HepG2 (cell line): ENCODE data around the gene BRI3BP. TPM values are rescaled to one million over a fixed set of nuclear protein-coding genes. Genes with fewer than 3 reads are reported as not detected.

Source experiments
- AGO2 ChIP-seq: fragments of 200-400 bp; formaldehyde crosslinking; optimal IDR thresholded peaks from 2 replicates; pipeline ENCODE3; 2017; ENCODE audit warnings: mild to moderate bottlenecking, low read depth, low read length, moderate library complexity
- CBFB ChIP-seq: sonication (generic); formaldehyde crosslinking; IDR thresholded peaks from 2 replicates; pipeline ENCODE4 v1.4.0; 2020; ENCODE audit warnings: missing genetic modification reagents
- CHD2 ChIP-seq: IDR thresholded peaks from 2 replicates; pipeline ENCODE4 v1.6.1; 2011; ENCODE audit warnings: low read depth, low read length, improper control_type of control experiment
- DMAP1 ChIP-seq: IDR thresholded peaks from 2 replicates; pipeline ENCODE4 v1.6.1; 2016
- FOXC1 ChIP-seq: sonication (generic); formaldehyde crosslinking; IDR thresholded peaks from 2 replicates; pipeline ENCODE4 v1.8.0; 2022; ENCODE audit warnings: mild to moderate bottlenecking, missing genetic modification reagents, borderline replicate concordance
- GABPB1 ChIP-seq: IDR thresholded peaks from 2 replicates; pipeline ENCODE4 v1.6.1; 2016; ENCODE audit warnings: mild to moderate bottlenecking, missing genetic modification reagents, moderate library complexity, missing compliant biosample characterization
- HDAC1 ChIP-seq: sonication (generic); formaldehyde crosslinking; IDR thresholded peaks from 2 replicates; pipeline ENCODE4 v1.5.1; 2020; ENCODE audit warnings: mild to moderate bottlenecking, missing genetic modification reagents
- HOXA3 ChIP-seq: sonication (generic); formaldehyde crosslinking; IDR thresholded peaks from 2 replicates; pipeline ENCODE4 v1.5.0; 2020; ENCODE audit warnings: missing genetic modification reagents
- MAF1 ChIP-seq: sonication (generic); formaldehyde crosslinking; IDR thresholded peaks from 2 replicates; pipeline ENCODE4 v1.5.0; 2020; ENCODE audit warnings: missing genetic modification reagents, borderline replicate concordance
- MAX ChIP-seq: IDR thresholded peaks from 2 replicates; pipeline ENCODE4 v1.6.1; 2012; ENCODE audit warnings: inconsistent platforms
- MXI1 ChIP-seq: IDR thresholded peaks from 3 replicates; pipeline ENCODE4 v1.6.1; 2012; ENCODE audit warnings: low read depth, low read length, inconsistent platforms, borderline replicate concordance
- MYC ChIP-seq: sonication (generic); formaldehyde crosslinking; IDR thresholded peaks from 2 replicates; pipeline ENCODE4 v1.9.0; 2021; ENCODE audit warnings: missing genetic modification reagents, borderline replicate concordance
- NR2F1 ChIP-seq, 2 experiments: fragments of 450-650 bp in 1 of 2; formaldehyde crosslinking in 1 of 2; IDR thresholded peaks; 2 replicates each; pipeline versions ENCODE4 v1.5.0 to v1.6.1; 2016 to 2020; ENCODE audit warnings: mild to moderate bottlenecking in 1 of 2, missing compliant biosample characterization in 1 of 2, missing genetic modification reagents in 1 of 2, moderate library complexity in 1 of 2
- POLR2A ChIP-seq, 2 experiments: IDR thresholded peaks; 2 replicates each; pipeline ENCODE4 v1.6.1; 2011; ENCODE audit warnings: low read depth in 2 of 2, low read length in 2 of 2, mild to moderate bottlenecking in 1 of 2, moderate library complexity in 1 of 2; ENCODE audit not compliant: insufficient read depth in 1 of 2
- PRPF4 ChIP-seq: fragments of 200-400 bp; formaldehyde crosslinking; IDR thresholded peaks from 2 replicates; pipeline ENCODE4 v1.6.1; 2016; ENCODE audit warnings: low read length, low read depth; ENCODE audit not compliant: poor library complexity, severe bottlenecking
- RBFOX2 ChIP-seq: fragments of 200-400 bp; formaldehyde crosslinking; IDR thresholded peaks from 2 replicates; pipeline ENCODE4 v1.6.1; 2017; ENCODE audit warnings: low read depth, mild to moderate bottlenecking, low read length
- ZC3H13 ChIP-seq: sonication (generic); formaldehyde crosslinking; IDR thresholded peaks from 2 replicates; pipeline ENCODE4 v1.8.1; 2023; ENCODE audit warnings: mild to moderate bottlenecking, missing genetic modification reagents, moderate library complexity
- ZNF414 ChIP-seq: sonication (generic); formaldehyde crosslinking; IDR thresholded peaks from 2 replicates; pipeline ENCODE4 v1.5.0; 2020; ENCODE audit warnings: missing genetic modification reagents
- ZNF607 ChIP-seq: sonication (generic); formaldehyde crosslinking; IDR thresholded peaks from 2 replicates; pipeline ENCODE4 v1.5.1; 2020; ENCODE audit warnings: missing genetic modification reagents, mild to moderate bottlenecking, borderline replicate concordance
- ZNF777 ChIP-seq: sonication (generic); formaldehyde crosslinking; IDR thresholded peaks from 2 replicates; pipeline ENCODE4 v1.4.0; 2020; ENCODE audit warnings: missing genetic modification reagents
- ZNF788 ChIP-seq: sonication (generic); formaldehyde crosslinking; IDR thresholded peaks from 2 replicates; pipeline ENCODE4 v1.5.0; 2020; ENCODE audit warnings: mild to moderate bottlenecking, missing genetic modification reagents, borderline replicate concordance
- ZSCAN30 ChIP-seq: sonication (generic); formaldehyde crosslinking; IDR thresholded peaks from 2 replicates; pipeline ENCODE4 v1.5.0; 2020; ENCODE audit warnings: mild to moderate bottlenecking, missing genetic modification reagents
- polyA plus RNA-seq, 8 experiments: library from polyadenylated mRNA; depleted of rRNA in 3 of 8; stranded (reverse) in 7 of 8; unstranded in 1 of 8; fragments of >200 nt; fragmentation: Illumina TruSeq in 4 of 8; extraction: Trizol in 4 of 8; gene quantifications; 2 replicates each; pipeline versions ENCODE4 v1.2.1 to v1.2.3, GENCODE V29; 2011 to 2016; ENCODE audit warnings: low read depth in 4 of 8, missing spikeins in 1 of 8, mixed read lengths in 1 of 8; ENCODE audit not compliant: insufficient read depth in 1 of 8
- total RNA-seq, 5 experiments: library from RNA; depleted of rRNA; stranded (reverse); fragments of >200 nt; fragmentation: Illumina TruSeq; extraction: Trizol; gene quantifications; 2 replicates each; pipeline ENCODE4 v1.2.3, GENCODE V29; 2016; ENCODE audit warnings: low read depth in 1 of 5
- TF ChIP-seq, protein P1 (sequence below): sonication (generic); formaldehyde crosslinking; IDR thresholded peaks from 2 replicates; pipeline ENCODE4 v1.4.0; 2020; ENCODE audit warnings: missing genetic modification reagents, borderline replicate concordance
- TF ChIP-seq, protein P2 (sequence below): sonication (generic); formaldehyde crosslinking; IDR thresholded peaks from 2 replicates; pipeline ENCODE4 v1.8.1; 2023; ENCODE audit warnings: mild to moderate bottlenecking, moderate library complexity, missing genetic modification reagents

Gene BRI3BP
- total and polyA plus RNA-seq, 2 of the 13 experiments (the other 11 are each of a cell fraction or from before 2014, with no cell fraction given), result 7.5 to 21.1 TPM

DNA sequence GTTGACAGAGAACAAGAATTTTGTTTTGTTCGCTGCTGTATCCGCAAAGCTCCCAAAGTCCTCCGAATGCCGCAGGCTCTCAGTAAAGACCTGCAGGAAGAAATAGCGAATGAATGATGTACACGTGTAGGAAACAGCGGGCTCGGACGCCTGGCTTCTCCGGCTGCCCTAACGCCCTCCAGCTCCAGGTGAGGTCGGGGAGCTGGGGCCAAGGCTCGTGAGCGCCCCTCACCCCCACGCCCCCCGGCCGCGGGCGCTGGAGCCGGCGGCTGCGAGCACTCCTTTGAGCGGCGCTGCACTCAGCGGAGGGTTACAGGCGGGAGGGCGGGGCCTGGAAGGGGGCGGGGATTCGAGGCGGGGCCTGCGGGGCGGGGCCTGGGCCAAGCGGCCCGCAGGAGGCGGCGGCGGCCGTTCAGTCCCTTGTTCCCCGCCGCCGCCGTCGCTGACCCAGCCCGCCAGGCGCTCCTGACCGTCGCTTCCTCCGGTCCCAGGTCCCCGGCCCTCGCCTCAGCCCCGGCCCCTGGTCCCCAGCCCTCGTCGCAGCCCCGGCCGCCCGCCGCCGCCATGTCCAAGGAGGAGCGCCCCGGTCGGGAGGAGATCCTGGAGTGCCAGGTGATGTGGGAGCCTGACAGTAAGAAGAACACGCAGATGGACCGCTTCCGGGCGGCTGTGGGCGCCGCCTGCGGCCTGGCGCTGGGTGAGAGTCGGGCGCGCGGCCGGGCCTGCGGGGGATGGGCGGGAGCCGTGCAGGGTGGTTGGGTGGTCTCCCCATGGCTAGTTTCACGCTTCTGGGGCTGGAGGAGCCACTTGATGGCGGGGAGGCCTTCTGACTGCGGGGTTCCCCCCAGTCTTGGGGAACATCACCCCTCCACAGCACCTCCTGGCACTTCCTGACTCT, 71.8 kb downstream of the BRI3BP start, which contains the start of gene AACS (continued):
- TF ChIP-seq RBFOX2 (peak; percentile 83), NR2F1 (CRISPR knock-in tag; IDR thresholded peaks at IDR 0.05) (no peak), PRPF4 (no peak), ZNF414 (peak; percentile 35; the same call in 1 of the 2 replicates), GABPB1 (CRISPR knock-in tag) (peak; percentile 80), HDAC1 (CRISPR knock-in tag) (peak; percentile 66), ZNF777 (CRISPR knock-in tag) (0 out of 2 replicates have a peak, but pooled peaks have one; percentile 30), MAX (peak; percentile 33; the same call in 1 of the 2 replicates), HOXA3 (CRISPR knock-in tag) (0 out of 2 replicates have a peak, but pooled peaks have one; percentile 14), DMAP1 (peak; percentile 24; the same call in 1 of the 2 replicates), POLR2A (IDR thresholded peaks at IDR 0.05; ENCODE audit: insufficient read depth in 1 of 2, low read depth in 2 of 2, low read length in 2 of 2) (peak; percentile 36 to 82; a peak in 3 of 4 replicates), AGO2 (peak; percentile 64), MAF1 (CRISPR knock-in tag) (no peak), ZNF788 (CRISPR knock-in tag) (peak; percentile 42; the same call in 1 of the 2 replicates), CBFB (CRISPR knock-in tag) (0 out of 2 replicates have a peak, but pooled peaks have one; percentile 9), MYC (peak; percentile 36; the same call in 1 of the 2 replicates), FOXC1 (CRISPR knock-in tag) (peak; percentile 8), ZNF607 (CRISPR knock-in tag) (0 out of 2 replicates have a peak, but pooled peaks have one; percentile 26), ZSCAN30 (CRISPR knock-in tag) (no peak), ZC3H13 (CRISPR knock-in tag) (0 out of 2 replicates have a peak, but pooled peaks have one; percentile 26), MXI1 (peak; percentile 63; the same call in 2 of the 3 replicates), CHD2 (0 out of 2 replicates have a peak, but pooled peaks have one; percentile 28)
- TF ChIP-seq, protein P1, sequence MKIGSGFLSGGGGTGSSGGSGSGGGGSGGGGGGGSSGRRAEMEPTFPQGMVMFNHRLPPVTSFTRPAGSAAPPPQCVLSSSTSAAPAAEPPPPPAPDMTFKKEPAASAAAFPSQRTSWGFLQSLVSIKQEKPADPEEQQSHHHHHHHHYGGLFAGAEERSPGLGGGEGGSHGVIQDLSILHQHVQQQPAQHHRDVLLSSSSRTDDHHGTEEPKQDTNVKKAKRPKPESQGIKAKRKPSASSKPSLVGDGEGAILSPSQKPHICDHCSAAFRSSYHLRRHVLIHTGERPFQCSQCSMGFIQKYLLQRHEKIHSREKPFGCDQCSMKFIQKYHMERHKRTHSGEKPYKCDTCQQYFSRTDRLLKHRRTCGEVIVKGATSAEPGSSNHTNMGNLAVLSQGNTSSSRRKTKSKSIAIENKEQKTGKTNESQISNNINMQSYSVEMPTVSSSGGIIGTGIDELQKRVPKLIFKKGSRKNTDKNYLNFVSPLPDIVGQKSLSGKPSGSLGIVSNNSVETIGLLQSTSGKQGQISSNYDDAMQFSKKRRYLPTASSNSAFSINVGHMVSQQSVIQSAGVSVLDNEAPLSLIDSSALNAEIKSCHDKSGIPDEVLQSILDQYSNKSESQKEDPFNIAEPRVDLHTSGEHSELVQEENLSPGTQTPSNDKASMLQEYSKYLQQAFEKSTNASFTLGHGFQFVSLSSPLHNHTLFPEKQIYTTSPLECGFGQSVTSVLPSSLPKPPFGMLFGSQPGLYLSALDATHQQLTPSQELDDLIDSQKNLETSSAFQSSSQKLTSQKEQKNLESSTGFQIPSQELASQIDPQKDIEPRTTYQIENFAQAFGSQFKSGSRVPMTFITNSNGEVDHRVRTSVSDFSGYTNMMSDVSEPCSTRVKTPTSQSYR (CRISPR knock-in tag), result peak; percentile 20; the same call in 1 of the 2 replicates
- TF ChIP-seq, protein P2, sequence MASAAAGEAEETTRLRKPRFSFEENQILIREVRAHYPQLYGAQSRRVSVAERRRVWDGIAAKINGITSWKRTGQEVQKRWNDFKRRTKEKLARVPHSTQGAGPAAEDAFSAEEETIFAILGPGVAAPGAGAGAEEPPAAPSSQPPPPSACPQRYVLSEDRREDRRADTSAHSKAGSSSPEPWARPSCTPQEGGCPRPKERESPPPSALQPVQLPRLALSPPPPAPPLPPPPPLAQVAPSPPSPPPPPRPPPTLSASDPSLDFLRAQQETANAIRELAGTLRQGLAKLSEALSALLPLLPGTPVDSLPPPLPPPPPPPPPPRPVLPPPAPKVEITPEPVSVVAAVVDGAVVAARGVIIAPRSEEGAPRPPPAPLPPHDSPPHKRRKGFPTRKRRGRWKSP (CRISPR knock-in tag), result 0 out of 2 replicates have a peak, but pooled peaks have one; percentile 55
